Parathyroid adenoma (tissue), 2 donors: ENCODE results near the gene CLEC5A.
"Not testable (repeated sequence)": the region's sequence is repeated elsewhere in the genome, so short reads cannot be mapped to it uniquely, and the experiment has no call there.

Source experiments
- H2AFZ ChIP-seq: fragments of 300-600 bp; sonication (generic); one replicate; pipeline ENCODE4 v1.7.0; 2017; ENCODE audit warnings: antibody characterized with exemption, mild to moderate bottlenecking
- H3K27ac ChIP-seq: fragments of 300-600 bp; sonication (generic); one replicate; pipeline ENCODE4 v1.7.0; 2017
- H3K27me3 ChIP-seq: fragments of 300-600 bp; sonication (generic); one replicate; pipeline ENCODE4 v1.7.0; 2017; ENCODE audit warnings: low read length; ENCODE audit not compliant: control insufficient read depth, insufficient read depth
- H3K36me3 ChIP-seq: fragments of 300-600 bp; sonication (generic); one replicate; pipeline ENCODE4 v1.7.0; 2017; ENCODE audit warnings: low read length; ENCODE audit not compliant: control insufficient read depth, insufficient read depth
- H3K4me1 ChIP-seq: fragments of 300-600 bp; sonication (generic); one replicate; pipeline ENCODE4 v1.7.0; 2017; ENCODE audit warnings: control low read depth
- H3K4me2 ChIP-seq: fragments of 300-600 bp; sonication (generic); one replicate; pipeline ENCODE4 v1.7.0; 2017; ENCODE audit warnings: low read length
- H3K4me3 ChIP-seq: fragments of 300-600 bp; sonication (generic); one replicate; pipeline ENCODE4 v1.7.0; 2017; ENCODE audit warnings: low read depth, low read length
- H3K79me2 ChIP-seq: fragments of 300-600 bp; sonication (generic); one replicate; pipeline ENCODE4 v1.7.0; 2017; ENCODE audit warnings: control low read depth
- H3K9ac ChIP-seq: fragments of 300-600 bp; sonication (generic); one replicate; pipeline ENCODE4 v1.7.0; 2017; ENCODE audit warnings: mild to moderate bottlenecking
- H3K9me3 ChIP-seq: fragments of 300-600 bp; sonication (generic); one replicate; pipeline ENCODE4 v1.7.0; 2017; ENCODE audit warnings: low read length; ENCODE audit not compliant: control insufficient read depth
- TF ChIP-seq, protein P1 (sequence below): fragments of 300-600 bp; sonication (generic); IDR thresholded peaks from one replicate; pipeline ENCODE4 v1.7.0; 2017; ENCODE audit warnings: antibody characterized with exemption, mild to moderate bottlenecking
- donor health status: primary hyperparathyroidism.

CLEC5A gene

DNA sequence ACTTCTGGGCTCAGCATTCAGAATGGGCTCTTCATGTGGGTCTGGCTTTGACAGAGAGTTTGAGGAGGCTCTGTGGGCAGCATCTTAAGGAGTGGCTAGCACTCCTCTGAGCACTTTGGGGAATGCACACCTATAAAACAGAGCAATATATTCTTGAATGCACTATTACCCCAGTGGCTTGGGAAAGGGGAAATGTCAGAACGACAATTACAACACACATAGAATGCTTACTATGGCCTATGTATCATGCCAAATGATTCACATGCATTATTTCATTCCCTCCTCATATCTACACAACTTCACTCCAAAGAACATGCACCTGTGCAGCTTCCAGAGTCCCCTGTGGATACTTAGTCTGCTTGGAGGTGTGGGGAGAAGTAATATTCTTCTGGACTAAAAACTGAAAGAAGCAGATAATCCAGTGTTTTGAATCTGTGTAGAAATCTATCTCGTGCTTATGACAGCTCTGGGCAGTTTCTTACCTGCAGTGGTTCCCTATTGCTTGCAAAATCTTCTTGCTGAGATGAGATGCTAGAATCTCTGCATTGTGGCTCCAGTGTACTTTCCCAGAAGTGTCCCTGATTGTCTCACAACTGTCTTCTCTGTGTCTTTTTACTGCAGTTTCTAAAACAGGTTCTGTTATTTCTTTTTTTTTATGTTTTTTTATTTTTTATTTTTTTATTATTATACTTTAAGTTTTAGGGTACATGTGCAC, 43.4 kb upstream of the CLEC5A start:
- Histone ChIP-seq H3K4me1 (no peaks in the 10 kb centered on the region), H3K36me3 (no peaks in the 10 kb centered on the region), H2AFZ (no peak overlapping the region), H3K27ac (no peak overlapping the region), H3K9ac (no peak overlapping the region), H3K79me2 (no peaks in the 10 kb centered on the region), H3K4me2 (no peak overlapping the region), H3K4me3 (no peak overlapping the region), H3K27me3 (no peaks in the 10 kb centered on the region), H3K9me3 (no peaks in the 10 kb centered on the region)
- TF ChIP-seq, protein P1, sequence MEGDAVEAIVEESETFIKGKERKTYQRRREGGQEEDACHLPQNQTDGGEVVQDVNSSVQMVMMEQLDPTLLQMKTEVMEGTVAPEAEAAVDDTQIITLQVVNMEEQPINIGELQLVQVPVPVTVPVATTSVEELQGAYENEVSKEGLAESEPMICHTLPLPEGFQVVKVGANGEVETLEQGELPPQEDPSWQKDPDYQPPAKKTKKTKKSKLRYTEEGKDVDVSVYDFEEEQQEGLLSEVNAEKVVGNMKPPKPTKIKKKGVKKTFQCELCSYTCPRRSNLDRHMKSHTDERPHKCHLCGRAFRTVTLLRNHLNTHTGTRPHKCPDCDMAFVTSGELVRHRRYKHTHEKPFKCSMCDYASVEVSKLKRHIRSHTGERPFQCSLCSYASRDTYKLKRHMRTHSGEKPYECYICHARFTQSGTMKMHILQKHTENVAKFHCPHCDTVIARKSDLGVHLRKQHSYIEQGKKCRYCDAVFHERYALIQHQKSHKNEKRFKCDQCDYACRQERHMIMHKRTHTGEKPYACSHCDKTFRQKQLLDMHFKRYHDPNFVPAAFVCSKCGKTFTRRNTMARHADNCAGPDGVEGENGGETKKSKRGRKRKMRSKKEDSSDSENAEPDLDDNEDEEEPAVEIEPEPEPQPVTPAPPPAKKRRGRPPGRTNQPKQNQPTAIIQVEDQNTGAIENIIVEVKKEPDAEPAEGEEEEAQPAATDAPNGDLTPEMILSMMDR = no peak

DNA sequence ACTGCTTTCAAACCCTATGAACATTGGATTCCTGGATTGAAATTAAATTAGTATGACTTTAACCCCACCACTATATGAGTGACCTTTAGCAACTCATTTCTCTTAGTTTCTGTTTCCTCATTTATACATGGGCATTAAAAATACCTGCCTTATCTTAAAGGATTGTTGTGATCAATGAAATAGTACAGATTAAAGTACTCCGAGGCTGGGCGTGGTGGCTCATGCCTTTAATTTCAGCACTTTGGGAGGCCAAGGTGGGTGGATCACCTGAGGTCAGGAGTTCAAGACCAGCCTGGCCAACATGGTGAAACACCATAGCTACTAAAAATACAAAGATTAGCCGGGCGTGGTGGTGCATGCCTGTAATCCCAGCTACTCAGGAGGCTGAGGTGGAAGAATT, 41.0 kb upstream of the CLEC5A start:
- H3K4me3 ChIP-seq, H3K4me2 ChIP-seq, H3K27me3 ChIP-seq, H3K9ac ChIP-seq, H3K9me3 ChIP-seq, H3K4me1 ChIP-seq, H3K79me2 ChIP-seq, H3K36me3 ChIP-seq, H2AFZ ChIP-seq, H3K27ac ChIP-seq: not testable (repeated sequence)

DNA sequence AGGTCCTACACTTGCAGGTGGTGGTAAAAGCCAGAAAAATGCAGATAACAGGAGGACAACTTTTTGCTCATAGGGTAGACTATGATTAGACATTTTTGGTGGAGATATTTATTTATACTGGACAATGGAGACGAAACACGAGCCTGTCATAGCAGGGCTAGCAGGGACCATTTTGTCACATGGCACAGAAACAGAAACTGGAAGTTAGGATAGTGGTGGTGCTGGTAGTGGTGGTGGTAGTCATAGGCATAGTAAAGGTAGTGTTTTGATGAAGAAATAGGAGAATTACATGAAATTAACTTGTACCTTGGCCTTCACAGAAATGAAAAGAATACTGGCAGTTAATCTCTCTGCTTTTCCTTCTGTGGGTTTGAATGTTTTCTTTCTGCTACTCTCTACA, 40.1 kb upstream of the CLEC5A start:
- Histone ChIP-seq H3K36me3 (no peaks in the 10 kb centered on the region), H3K27ac (no peak overlapping the region), H3K4me3 (no peak overlapping the region), H3K79me2 (no peaks in the 10 kb centered on the region), H3K4me2 (no peak overlapping the region), H2AFZ (no peak overlapping the region), H3K9me3 (no peaks in the 10 kb centered on the region), H3K9ac (no peak overlapping the region), H3K27me3 (no peaks in the 10 kb centered on the region), H3K4me1 (no peaks in the 10 kb centered on the region)
- TF ChIP-seq, protein P1 = no peak

DNA sequence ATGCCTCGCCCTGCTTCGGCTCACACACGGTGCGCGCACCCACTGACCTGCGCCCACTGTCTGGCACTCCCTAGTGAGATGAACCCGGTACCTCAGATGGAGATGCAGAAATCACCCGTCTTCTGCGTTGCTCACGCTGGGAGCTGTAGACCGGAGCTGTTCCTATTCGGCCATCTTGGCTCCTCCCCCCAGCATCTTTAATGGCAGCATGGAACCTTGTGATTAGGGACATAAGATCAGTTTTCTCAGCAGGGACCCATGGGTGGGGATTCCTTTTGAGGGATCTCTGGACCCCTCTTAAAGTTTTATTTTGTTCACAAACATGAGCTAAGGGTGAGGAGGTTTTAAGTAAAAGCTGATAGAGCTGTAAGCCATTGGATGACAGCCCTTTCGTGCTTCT, 39.2 kb upstream of the CLEC5A start:
- not testable (repeated sequence) for H3K36me3 ChIP-seq, H3K79me2 ChIP-seq, H3K27me3 ChIP-seq, H3K9me3 ChIP-seq, H3K4me2 ChIP-seq, H3K27ac ChIP-seq, H2AFZ ChIP-seq, H3K4me3 ChIP-seq, H3K9ac ChIP-seq, H3K4me1 ChIP-seq

DNA sequence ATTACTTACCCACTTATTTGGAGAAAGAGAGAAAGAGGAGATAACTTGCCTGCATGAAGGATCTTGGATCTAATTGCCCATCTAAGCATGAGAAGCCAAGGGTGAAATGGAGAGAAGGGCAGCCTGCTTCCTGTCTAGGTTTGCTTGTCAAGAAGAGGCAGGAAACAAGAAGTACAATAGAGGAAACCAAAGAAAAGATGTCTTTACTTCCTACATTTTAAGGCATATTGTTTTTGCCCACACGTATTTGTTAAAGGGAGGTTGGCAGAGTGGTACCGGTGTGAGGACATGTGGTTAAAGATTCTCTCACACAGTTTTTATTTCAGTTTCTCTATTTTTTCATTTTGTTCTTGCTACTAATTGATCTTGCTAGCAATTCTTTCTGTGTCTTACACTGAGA, 32.8 kb upstream of the CLEC5A start:
- TF ChIP-seq, protein P1 = no peak
- Histone ChIP-seq H3K79me2 (no peaks in the 10 kb centered on the region), H3K4me1 (no peaks in the 10 kb centered on the region), H3K4me3 (no peak overlapping the region), H3K9ac (no peak overlapping the region), H2AFZ (no peak overlapping the region), H3K36me3 (no peaks in the 10 kb centered on the region), H3K4me2 (no peak overlapping the region), H3K27ac (no peak overlapping the region), H3K27me3 (no peaks in the 10 kb centered on the region), H3K9me3 (no peaks in the 10 kb centered on the region)

DNA sequence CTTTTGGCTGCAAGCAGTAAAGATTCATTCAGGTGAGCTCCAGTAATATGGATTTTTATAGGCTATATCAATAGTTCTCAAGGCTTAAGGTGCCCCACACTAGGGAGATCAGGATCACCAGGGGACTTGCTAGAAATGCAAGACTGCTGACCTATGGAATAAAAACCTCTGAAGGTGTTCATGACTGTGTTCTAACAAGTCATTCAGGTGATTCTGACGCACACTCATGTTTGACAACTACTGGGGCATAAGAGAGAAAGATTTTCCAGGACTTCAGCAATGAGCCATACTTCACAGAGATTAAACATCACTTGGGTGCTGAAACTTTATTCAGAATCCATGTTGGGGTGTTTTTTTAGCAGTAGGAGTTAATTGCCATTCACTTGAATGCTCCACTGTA, 31.6 kb upstream of the CLEC5A start:
- Histone ChIP-seq H3K27me3 (no peaks in the 10 kb centered on the region), H3K4me2 (no peak overlapping the region)

More for the DNA sequence above, 31.6 kb upstream of the CLEC5A start:
- no peak overlapping the region for H2AFZ ChIP-seq
- no peaks in the 10 kb centered on the region for H3K79me2 ChIP-seq
- H3K4me3 ChIP-seq = no peak overlapping the region
- no peak overlapping the region for H3K9ac ChIP-seq
- H3K36me3 ChIP-seq = no peaks in the 10 kb centered on the region
- TF ChIP-seq, protein P1 = no peak
- no peak overlapping the region for H3K27ac ChIP-seq
- H3K9me3 ChIP-seq = no peaks in the 10 kb centered on the region
- no peaks in the 10 kb centered on the region for H3K4me1 ChIP-seq
